HG02884 (cell line): ENCODE data around the gene ELFN1.

Experiments
- ATAC-seq: cut with Tn5 transposase; IDR thresholded peaks from one replicate; pipeline ENCODE4 v1.9.1; 2021; ENCODE audit warnings: mild to moderate bottlenecking, moderate library complexity; ENCODE audit not compliant: unreplicated experiment

Gene ELFN1

GRCh38 chr7:1693419-1693990, 23.4 kb downstream of the ELFN1 start:
- no peak for ATAC-seq

- ATAC-seq: no peak
These were observed 24.0 kb downstream of the ELFN1 start for GRCh38 chr7:1693991-1694524.

DNA sequence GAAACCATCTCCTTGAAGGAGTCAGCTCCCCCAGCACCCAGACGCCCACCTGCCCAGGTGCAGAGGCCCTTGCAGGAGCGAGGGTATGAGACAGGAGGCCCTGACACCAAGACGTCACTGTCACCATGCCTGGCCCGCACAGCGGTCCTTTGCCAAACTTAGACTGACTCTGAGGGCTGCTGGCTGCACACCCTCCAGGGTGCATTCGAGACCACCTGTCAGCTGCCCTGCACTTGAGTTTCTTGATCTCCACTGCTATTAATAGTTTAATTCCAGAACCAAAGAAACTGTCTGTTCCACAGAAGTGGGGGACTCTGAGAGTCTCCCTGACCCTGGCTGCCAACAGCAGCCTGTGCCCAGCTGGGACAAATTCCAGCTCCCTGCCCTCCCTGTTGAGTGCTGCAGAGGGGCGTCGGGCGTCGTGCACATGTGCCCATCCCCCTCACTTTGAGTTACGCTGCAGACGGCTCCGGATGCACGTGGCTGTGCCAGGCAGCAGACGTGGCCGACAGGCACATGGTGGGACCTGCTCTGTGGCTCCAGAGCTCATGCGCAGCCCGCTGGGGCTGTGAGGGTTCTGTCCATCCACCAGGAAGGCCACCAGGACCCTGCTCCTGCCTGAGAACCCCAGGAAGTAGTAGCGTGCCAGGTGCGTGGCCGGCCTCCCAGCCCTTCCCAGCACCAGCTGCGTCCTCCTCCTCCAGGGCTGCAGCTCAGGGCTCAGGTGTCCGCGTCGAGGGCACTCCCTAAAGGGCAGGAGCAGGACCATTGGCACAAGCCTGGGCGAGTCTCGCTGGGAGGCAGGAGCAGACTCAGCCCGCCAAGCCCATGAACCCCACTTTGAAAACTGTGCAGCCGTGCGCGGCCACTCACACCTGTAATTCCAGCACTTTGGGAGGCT, 24.8 kb downstream of the ELFN1 start:
- ATAC-seq: no peak

- no peak for ATAC-seq
These were observed 25.9 kb downstream of the ELFN1 start for GRCh38 chr7:1695800-1696454.

GRCh38 chr7:1696671-1697498, 26.8 kb downstream of the ELFN1 start:
- no peak for ATAC-seq

DNA sequence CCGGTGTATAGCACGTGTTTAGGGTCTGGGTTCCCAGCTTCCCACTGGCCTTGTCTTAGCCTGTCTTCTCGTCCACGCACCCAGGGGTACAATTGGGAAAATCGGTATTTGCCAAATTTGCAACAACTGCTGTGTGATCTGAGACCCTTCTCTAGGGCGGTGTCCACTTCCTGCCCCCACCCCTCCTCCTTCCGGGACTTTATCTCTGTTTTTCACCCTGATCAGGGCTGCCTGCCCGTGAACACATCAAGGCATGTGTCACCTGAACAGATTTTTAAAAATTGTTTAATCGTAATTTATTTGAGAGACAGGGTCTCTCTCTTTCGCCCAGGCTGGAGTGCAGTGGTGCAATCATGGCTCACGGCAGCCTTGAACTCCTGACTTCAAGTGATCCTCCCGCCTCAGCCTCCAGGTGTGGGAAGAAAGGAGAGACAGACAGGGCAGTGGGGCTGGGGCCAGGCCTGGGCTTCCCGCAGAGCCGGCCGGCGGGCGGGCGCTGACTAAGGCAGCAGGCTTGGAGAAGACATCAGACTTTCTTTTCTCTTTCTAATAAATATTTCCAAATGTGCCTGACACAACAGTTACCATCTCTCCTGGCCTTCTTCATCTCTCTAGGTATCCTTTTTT, 27.5 kb downstream of the ELFN1 start:
- no peak for ATAC-seq

GRCh38 chr7:1698201-1698600, 28.1 kb downstream of the ELFN1 start:
- ATAC-seq: no peak

- ATAC-seq: no peak
These were observed 28.9 kb downstream of the ELFN1 start for GRCh38 chr7:1698951-1699350.

DNA sequence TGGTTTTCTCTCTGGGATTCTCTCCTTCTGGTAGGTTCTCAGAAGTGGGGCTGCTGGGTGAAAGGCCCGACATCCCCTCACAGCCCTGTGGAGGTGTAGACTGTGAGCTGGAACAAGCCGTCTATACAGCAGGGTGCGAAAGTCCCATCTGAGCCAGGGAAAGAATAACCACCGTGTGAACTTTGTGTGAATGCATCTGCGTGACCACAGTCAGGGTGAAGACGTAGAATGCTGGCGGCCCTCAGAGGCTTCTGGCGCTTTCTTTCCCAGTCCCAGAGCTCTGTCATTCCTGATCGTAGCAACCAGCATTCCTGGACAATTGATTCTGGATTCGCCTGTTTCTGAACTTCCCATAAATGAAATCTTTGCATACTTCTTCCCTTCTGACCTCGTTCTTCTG, 30.0 kb downstream of the ELFN1 start:
- ATAC-seq: no peak

DNA sequence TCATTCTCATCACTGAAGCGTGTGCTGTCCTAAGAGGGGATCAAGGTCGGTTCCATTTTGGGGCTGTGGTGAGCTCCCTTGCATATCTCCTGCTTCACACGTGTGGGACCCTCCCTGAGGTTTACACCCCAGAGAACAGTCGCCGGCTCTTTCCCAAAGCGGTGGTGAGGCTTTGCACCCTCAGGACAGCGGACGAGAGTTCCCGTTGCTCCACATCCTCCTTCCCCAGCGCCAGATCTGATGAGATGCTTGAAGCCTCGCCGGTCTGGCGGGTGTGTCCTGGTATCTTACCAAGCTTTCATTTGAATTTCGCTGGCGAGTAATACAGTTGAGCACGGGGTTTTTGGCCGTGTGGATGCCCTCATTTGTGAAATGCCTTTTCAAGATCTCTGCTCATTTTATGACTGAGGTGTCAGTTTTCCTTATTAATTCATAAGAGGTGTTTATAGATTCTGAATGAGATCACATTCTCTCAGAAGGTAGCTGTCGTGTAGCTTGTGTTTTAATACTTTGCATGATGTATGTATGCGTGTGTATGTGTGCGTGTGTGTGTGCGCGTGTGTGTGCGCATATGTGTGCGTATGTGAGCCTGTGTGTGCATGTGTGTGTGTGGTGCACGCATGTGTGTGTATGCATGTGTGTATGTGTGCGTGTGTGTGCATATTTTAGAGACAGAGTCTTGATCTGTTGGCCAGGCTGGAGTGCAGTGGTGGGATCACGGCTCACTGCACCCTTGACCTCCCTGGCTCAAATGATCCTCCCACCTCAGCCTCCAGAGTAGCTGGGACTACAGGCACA, 30.7 kb downstream of the ELFN1 start:
- ATAC-seq: no peak

GRCh38 chr7:1702652-1703051, 32.6 kb downstream of the ELFN1 start:
- no peak for ATAC-seq

- no peak for ATAC-seq
These were observed 33.4 kb downstream of the ELFN1 start for GRCh38 chr7:1703441-1703840.

GRCh38 chr7:1703871-1704810, 34.1 kb downstream of the ELFN1 start:
- ATAC-seq: no peak

DNA sequence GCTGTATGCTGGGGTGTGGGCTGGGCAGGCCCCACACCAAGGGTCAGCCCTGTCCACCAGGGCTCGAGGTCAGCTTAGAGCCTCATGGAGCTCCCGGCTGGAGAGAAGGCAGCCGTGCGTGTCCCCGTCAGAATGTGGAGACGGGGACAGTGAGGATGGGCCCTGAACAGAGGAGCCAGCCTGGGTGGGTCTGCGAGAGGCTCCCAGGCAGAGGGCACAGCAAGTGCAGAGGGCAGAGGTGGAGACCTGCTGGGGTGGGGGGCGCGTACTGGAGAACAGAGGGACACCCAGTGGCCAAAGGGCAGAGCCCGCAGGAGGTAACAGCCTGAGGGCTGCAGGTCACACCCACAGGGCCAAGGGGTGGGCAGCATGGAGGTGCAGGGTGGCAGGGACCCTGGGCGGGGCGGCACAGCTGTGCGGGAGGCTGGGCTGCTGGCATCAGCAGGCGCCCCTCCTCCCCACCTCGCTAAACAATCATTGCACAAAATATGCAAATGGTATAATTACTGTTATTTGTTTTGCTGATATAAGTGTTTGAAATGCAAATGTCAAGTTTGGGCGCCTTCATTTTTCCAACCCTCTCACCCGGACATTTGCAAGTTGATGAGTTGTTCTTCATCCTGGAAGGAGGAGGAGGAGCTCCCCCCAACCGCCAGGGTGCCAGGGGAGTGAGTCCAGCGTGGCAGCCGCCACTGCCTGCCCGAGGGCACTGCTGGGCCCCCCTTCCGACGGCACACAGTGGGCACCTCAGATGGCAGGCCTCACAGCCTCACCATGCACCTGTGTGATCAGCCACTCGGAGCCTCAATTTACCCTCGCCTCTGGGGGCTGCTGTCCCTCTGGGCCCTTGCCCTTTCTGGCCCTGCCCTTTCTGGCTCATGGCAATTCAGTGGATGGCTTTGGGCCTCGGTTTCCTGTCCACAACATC, 35.0 kb downstream of the ELFN1 start:
- ATAC-seq: no peak

DNA sequence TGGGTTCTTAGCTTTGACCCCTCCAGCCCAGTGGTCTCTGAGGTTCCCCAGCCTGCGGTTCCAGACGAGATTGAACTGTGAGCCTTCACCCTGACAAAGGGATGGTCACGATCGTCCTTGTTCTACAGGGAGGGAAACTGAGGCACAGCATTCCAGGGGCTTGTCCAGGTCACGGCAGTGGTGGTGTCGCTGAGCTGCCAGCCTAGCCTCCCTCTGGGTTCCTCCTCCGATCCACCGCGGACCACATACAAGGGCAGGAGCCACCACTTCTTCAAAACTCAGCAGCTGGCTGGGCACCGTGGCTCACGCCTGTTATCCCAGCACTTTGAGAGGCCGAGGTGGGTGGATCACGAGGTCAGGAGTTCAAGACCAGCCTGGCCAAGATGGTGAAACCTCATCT, 35.8 kb downstream of the ELFN1 start:
- ATAC-seq: no peak

DNA sequence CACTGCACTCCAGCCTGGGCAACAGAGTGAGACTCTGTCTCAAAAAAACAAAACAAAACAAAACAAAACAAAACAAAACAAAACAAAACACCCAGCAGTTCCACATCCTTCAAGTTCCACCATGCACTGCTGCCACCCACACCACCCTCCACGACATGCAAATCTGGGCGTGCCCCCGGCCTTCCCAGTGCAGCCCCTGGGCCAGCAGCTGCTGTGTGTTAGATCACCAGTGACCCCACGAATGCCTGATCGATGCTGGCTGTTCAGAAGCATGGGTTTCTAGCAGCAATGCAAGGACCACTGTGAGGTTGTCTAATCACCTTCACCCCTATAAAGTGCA, 36.3 kb downstream of the ELFN1 start:
- no peak for ATAC-seq
